HG03095 (cell line): ENCODE results near the gene FDXR.
A peak's percentile ranks its signal among the peaks of the same experiment; 100 is the strongest.
"Not testable (repeated sequence)": the region's sequence is repeated elsewhere in the genome, so short reads cannot be mapped to it uniquely, and the experiment has no call there.

ENCODE experiments used
- ATAC-seq: cut with Tn5 transposase; IDR thresholded peaks from one replicate; pipeline ENCODE4 v1.9.1; 2021; ENCODE audit warnings: moderate library complexity; ENCODE audit not compliant: unreplicated experiment

FDXR gene, protein sequence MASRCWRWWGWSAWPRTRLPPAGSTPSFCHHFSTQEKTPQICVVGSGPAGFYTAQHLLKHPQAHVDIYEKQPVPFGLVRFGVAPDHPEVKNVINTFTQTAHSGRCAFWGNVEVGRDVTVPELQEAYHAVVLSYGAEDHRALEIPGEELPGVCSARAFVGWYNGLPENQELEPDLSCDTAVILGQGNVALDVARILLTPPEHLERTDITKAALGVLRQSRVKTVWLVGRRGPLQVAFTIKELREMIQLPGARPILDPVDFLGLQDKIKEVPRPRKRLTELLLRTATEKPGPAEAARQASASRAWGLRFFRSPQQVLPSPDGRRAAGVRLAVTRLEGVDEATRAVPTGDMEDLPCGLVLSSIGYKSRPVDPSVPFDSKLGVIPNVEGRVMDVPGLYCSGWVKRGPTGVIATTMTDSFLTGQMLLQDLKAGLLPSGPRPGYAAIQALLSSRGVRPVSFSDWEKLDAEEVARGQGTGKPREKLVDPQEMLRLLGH

DNA sequence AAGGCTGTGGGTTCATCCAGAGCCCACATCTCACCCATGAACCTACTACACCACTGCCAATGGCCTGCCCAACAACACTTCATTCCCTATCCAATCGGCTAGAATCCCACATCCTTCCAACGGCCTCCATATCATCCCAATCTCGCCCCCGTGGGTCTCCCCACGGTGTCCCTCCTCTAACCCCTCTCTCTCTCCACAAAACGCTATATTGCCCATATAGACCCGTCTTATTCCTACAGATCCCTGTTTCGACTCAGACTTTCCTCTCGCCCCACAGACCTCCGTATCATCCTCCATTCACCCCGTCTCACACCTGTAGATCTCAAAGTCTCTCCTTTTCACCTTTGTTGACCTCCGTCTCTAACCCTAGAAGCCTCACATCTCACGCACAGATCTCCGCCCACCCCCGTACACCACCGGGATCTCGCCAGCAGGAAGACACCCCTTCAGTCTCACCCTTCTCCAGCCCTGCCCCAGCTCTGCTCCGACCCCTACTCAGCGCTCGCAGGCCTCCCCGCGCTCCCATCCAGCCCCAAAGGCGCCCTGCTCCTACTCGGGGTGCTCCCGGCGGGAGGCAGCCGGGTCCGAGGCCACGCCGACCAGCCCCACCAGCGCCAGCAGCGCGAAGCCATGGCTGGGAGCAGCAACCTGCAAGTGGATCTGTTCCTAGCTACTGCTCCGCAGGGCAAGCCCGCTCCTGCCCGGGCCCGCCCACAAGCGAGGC is at the start of gene FDXR:
FDXR (minus strand) TSS at position 682 of the 724 bp plus-strand sequence; CDS start at position 632, 50 bp downstream.
- ATAC-seq: peak; percentile 16

DNA sequence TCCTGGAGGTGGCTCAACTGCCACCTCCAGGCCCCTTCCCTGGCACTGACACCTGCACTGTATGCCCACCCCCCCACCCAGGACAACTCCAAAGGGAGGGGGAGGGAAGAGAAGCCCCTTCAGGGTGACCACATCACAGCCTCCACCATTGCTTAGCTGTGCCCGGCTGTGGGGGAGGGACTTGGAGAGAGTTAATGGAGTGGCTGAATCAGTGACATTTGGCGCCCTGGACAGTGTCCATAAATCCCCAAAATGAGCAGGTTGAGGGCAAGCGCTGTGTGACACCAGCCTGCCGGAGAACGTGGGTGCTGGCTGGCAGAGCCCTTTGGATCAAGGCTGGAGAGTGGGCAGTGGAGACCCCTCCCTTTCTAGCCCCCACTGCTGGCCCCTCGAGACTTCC is 49.4 kb upstream of the FDXR start:
- no peak for ATAC-seq

DNA sequence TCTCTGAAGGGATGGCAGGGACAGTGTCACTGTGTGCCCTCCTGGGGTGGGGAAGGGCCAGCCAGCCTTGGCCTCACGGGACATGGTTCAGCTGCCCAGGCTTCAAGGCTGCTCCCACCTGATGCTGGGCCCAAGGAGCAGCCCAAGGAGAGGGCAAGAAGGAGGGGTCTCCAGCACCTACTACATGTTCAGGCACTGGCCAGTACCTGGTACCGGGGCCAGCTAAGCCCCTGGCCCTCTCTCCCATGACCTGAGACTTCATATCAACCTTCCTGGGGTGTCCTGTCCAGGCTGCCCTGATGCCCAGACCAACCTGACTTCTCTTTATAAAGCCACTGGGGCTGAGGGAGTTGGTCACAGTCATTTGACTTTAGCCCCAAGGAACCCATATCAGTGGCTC is 49.0 kb upstream of the FDXR start:
- ATAC-seq: no peak

DNA sequence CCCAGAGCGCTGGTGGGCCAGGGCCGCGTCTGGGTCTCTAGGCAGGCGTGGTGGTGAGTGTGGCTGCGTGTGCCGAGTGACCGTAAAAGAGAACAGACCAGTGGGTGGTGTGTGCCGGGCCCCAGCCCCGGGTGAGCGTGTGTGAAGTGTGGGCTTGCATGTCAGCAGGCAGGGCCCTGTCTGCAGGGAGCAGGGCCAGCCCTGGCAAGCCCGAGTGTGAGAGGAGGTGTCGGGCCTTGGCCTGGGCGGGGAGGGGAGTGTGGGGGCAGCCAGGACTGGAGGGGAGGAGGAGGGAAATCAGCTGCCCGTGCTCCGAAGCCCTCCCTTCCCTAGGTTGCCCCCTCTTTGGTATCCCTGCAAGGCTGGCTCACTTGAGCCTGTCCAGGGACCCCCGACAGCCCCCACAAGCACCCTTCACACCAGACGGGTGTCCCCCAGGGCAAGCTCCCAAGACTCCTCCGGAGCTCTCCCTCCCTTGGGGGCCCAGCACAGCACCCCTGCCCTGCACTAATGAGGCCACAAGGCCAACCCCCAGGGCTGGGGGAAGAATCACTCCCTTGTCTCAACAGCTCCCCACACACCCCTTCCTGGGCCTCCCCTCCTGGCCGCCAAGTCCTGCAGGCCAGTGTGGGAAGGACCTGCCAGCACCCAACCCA is 48.4 kb upstream of the FDXR start:
- ATAC-seq: no peak

DNA sequence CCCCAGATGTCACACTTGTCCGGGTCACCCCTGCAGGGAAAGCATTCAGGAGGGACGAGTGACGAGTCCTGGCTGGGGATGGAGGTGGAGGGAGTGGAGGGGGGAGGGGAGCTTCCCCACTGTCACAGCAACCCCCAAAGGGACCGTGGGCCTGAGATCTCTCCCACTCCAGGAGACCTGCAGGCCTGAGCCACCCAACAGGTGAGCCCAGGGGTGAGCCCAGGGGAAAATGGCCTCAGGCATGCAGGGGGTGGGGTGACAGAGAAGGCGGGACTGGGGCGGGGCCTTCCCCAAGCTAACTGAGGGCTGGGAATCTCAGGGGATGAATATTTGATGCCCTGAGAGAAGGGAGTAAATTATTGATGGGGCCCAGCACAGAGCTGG is 47.8 kb upstream of the FDXR start:
- no peak for ATAC-seq

DNA sequence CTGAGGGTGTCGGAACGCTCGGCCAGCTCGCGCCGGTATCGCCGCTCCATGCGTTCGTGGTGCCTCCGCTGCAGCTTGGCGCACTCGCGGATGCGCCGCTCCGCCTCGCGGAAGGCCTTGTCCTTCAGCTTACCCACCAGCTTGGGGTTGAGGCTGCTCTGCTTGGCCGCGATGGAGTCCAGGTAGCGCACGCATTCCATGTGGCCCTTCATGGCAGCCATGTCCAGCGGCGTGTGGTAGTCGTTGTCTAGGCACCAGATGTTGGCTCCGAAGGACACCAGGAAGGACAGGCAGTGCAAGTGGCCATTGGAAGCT is 47.5 kb upstream of the FDXR start:
- ATAC-seq: no peak

DNA sequence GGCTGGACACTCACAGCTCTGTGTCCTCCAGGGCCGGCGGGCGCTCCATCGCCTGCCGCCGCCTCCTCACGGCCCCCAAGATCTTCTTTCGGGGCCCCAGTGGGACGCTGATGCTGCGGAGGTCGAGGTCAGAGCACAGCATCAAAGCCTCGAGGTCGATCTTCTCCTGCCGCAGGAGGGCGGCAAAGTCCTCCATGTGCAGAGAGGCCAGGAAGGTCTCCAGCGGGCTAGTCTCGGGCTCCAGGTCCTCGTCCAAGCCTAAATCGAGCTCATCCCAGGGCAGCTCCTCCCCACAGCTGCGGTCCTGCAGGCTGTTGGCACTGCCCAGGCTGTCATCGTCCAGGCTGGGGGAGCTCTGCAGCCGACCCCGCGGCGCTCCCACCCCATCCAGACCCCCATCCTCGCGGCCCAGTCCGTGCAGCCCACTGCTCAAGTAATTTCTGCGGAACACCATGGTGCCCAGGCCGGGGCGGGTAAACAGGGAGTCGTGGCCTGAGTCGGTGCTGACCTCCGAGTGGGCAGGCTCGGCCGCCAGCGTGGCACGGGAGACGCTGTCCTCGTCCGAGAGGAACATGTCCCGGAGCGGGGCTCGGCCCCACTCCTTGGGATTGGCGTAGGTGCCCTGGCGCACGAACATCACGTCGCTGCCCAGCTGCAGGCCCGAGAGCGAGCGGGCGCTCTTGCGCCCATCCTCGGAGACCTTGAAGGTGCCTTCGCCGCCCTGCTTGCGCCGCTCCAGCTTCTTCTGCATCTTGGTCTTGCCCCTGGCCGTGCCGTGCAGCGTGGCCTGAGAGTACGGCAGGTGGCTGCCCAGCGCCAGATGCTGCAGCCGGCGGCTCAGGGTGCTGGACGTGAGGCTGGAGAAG is 46.9 kb upstream of the FDXR start:
- ATAC-seq: no peak

DNA sequence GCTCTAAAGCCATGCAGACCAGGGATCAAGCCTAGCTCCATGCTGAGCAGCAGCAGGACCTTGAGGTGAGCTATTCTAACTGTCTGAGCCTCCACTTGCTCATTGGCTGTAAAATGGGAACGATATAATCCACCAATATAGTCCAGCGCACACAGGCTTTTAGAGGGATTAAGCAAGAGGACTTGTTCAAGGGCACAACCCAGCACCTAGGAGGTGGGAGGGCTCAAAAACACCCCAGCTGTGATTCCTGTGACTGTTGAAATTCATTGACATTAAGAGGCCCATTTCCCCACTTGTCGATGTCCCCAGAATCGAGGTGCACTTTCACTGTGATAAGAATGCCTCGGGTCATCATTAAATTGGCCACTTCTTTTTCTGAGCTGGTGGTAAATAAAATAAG is 46.1 kb upstream of the FDXR start:
- ATAC-seq: no peak

DNA sequence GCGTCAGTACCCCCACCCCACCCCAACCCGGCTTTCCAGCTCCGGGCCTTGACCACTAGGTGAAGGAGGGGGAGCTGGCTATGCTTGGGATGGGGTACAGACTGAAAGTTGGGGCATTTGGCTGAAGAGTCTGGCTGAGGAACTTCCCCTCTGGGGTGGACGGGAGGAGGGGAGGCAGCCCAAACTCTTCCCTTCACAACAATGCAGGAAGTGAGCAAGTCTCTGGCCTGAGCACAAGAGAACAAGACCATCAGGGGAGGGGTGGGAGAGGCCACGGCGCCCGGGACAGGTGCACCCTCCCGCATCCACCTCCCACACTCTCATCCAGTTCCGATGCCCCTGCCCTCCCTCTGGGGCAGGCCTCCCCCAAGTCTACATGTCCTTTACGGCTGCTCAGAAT is 44.6 kb upstream of the FDXR start:
- ATAC-seq: no peak

DNA sequence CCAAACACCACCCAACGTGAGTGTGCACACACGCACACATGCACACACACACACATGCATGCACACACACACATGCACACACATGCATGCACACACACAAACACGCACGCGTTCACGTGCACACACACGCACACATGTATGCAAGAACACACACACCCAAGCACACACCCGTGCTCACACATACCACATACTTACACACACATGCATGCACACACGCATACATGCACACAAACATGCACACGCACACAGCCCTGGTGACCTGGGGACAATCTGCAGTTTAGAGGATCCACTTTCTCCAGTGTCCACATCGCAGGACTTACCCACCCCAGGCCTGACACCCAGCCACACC is 44.0 kb upstream of the FDXR start:
- no peak for ATAC-seq

DNA sequence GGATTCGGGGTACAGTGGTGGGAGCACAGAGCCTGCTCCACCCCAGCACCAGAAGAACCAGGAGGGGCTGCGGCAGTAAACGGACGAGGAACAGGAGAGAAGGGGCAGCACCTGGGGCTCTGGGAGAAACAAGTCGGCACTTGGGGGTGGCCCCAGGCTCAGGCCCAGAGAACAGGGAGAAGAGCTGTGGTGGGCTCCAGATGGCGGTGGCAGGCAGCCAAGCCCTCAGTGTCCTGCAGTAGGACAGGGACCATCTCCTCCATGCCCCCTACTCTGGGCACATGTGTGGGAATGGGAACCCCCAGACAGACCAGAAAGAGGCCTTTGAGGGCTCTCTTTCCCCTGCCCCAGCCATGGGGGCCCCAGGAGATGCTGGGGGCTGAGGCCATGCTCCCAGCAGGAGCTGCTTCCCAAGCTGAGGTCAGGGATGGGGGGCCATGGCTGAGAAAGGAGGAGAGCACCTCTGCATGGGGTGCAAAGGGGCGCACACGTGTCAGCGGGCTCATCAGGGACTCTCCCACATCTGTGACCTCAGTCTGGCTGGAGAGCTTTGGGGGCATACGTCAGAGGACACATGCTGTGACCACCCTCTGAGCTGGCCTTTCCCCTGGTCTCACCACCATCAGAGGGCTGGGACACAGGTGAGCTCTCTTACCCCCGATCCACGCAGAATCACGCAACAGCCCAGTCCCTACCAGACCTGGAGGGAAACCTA is 43.5 kb upstream of the FDXR start:
- ATAC-seq: no peak

DNA sequence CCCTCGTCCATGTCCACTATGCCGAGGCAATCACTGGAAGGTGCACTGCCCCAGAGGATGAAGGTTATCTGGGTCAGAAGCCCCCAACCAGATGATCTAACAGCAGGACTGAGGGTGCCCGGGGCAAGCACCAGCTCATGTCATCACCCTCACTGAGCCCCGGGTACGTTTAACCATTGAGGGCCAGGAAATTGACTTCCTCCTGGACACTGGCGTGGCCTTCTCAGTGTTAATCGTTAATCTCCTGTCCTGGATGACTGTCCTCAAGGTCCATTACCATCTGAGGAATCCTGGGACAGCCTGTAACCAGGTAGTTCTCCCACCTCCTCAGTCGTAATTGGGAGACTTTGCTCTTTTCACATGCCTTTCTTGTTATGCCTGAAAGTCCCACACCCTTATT is 38.6 kb upstream of the FDXR start:
- ATAC-seq: not testable (repeated sequence)

DNA sequence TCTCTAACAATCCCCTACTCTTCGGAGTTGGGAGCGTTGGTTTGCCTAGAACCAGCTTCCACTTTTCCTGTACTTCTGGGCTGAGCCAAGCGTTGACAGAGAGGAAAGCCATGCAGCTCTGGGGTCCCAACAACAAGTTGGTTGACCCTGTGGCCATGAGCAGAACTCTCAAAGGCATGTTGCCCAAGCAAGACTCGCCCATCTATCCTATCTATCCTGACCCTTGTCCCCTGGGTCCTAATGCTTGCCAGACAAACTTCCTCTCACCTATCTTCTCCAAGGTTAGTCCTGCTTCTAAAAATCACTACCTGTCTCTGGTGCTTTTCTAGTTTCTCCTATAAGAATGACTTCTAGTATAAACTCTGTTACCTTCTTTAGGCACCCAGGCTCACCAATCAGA is 36.3 kb upstream of the FDXR start:
- ATAC-seq: not testable (repeated sequence)

DNA sequence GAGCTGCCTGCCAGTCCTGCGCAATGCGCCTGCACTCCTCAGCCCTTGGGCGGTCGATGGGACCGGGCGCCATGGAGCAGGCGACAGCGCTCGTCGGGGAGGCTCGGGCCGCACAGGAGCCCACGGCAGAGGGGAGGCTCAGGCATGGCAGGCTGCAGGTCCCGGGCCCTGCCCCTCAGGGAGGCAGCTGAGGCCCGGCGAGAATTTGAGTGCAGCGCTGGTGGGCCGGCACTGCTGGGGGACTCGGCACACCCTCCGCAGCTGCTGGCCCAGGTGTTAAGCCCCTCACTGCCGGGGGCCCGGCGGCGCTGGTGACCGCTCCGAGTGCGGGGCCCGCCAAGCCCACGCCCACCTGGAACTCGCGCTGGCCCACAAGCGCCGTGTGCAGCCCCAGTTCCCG is 34.2 kb upstream of the FDXR start:
- ATAC-seq: no peak

DNA sequence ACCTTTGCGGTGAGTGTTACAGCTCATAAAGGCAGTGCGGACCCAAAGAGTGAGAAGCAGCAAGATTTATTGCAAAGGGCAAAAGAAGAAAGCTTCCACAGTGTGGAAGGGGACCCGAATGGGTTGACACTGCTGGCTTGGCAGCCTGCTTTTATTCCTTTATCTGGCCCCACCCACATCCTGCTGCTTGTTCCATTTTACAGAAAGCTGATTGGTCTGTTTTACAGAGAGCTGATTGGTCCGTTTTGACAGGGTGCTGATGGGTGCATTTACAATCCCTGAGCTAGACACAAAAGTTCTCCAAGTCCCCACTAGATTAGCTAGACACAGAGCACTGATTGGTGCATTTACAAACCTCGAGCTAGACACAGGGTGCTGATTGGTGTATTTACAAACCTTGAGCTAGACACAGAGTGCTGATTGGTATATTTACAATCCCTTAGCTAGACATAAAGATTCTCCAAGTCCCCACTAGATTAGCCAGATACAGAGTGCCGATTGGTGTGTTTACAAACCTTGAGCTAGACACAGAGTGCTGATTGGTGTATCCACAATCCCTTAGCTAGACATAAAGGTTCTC is 33.5 kb upstream of the FDXR start:
- ATAC-seq: not testable (repeated sequence)

DNA sequence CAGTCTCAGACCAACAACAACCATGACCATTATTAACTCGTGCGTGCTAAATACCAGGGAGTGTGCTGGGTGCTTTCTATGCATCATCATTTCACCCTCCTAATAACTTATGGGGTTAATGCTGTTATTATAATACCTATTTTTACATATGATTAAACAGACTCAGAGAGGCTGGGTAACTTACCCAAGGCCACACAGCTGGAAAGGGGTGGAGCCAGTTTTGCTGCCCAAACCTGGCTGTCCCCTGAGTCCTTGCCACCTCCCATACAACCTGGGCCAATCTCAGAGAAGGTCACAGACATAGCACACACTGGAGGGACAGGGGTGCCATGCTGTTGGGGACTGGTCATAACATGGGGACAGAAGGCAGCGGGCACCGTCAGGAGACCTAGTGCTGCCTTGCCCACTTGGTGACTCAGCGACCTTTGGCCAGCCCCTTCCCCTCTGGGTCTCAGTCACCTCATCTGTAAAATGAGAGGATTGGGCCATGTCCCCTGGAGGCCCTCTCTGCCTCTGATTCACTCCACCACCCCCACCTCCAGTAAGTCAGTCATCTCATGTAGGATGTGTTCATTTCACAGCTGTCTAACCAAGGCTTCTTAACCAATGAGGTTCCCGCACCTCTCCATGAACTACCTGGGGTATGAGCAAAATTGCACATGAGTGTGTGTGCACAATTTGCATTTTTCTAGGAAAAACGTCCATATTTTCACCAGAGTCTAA is 32.1 kb upstream of the FDXR start:
- no peak for ATAC-seq

DNA sequence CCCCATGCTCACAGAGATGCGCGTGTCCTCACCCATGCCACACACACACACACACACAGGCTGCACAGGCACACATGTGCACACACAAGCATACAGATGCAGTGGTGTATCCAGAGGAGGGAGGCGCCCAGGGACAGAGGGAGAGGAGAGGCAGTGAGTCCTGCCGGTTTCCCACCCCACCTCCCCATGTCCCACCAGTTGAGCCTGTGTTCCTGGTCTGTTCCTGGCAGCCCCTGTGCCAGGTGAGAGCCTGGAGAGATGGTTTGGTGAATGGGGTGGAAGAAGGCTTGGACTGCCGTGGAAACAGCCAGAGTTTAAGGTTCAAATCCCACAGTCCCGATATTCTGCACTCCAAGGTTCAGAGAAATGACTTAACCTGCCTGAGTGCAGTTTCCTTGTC is 30.9 kb upstream of the FDXR start:
- no peak for ATAC-seq

DNA sequence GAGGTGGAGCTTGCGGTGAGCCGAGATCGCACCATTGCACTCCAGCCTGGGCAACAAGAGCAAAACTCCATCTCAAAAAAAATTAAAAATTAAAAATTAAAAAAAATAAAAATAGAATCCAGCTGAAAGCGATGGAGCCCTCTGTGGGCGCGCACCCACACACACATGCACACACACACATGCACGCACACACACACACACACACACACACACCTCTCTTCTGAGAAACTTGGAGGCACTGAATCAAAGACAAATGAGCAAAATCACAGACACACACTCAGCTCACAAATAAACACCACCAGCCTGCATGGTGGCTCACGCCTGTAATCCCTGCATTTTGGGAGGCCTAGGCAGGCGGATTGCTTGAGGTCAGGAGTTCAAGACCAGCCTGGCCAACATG is 30.2 kb upstream of the FDXR start:
- ATAC-seq: no peak

DNA sequence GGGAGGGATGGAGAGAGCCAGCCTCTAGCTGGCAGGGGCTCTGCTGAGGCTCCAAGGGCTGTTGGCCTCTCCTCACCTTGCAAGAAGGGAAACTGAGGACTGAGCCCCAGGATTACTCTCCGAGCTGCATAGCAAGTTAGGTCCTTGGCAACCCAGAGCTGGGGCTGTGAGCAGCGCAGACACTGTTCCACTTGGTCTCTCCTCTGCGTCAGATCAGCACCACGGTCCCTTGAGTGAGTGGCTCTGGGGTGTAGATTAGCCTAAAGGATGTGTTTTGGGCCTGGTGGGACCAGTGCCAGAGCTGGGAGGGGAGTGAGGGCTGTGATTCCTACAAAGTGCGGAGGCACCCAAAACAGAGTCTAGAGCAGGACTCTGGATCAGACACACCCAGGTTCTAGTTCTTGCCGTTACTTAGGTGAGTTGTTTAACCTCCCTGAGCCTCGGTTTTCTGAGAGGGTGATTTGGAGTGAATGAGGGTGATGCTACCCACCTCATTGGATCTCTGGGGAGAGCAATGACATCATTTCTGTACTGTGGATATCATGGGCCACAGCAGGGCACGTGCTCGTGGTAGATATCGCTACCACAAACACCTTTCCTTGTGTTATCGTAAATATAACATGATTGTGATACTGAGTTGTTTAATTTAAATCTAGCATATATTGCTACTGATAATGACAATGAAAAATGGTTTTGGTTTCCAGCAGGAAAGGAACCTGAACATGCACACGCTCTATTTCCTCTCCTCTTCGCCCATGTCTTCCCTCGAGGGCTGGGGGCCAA is 28.8 kb upstream of the FDXR start:
- no peak for ATAC-seq
